ENCODE results near the gene RAD51B.

GRCh38 chr14:68561531-68562007, 742.0 kb downstream of the RAD51B start:
- TF ChIP-seq EZH2 (IDR thresholded peaks at IDR 0.05) (no peak), POLR2AphosphoS5 (IDR thresholded peaks at IDR 0.05; ENCODE audit: borderline replicate concordance, low read depth, low read length) (no peak), FOXP2 (optimal IDR thresholded peaks at IDR 0.05; ENCODE audit: control extremely low read depth, extremely low read length, insufficient read depth) (no peak)
